Thyroid gland (tissue), 4 donors: ENCODE results near the gene FADD.

ENCODE experiments used
- POLR2A ChIP-seq, 2 donors: fragments of 450-650 bp; IDR thresholded peaks; one replicate each; pipeline ENCODE4 v1.6.1; 2017; ENCODE audit warnings: antibody characterized with exemption in 2 of 2, mild to moderate bottlenecking in 2 of 2, moderate library complexity in 1 of 2
- TF ChIP-seq, protein P1 (sequence below), 6 experiments: fragments of 200-600 bp in 3 of 6; fragments of 450-650 bp in 3 of 6; sonication (generic) in 3 of 6; IDR thresholded peaks; one replicate each; pipeline ENCODE4 v1.5.1; 2016 to 2019; ENCODE audit warnings: antibody characterized with exemption in 6 of 6, mild to moderate bottlenecking in 2 of 6, inconsistent platforms in 1 of 6, moderate library complexity in 1 of 6

DNA sequence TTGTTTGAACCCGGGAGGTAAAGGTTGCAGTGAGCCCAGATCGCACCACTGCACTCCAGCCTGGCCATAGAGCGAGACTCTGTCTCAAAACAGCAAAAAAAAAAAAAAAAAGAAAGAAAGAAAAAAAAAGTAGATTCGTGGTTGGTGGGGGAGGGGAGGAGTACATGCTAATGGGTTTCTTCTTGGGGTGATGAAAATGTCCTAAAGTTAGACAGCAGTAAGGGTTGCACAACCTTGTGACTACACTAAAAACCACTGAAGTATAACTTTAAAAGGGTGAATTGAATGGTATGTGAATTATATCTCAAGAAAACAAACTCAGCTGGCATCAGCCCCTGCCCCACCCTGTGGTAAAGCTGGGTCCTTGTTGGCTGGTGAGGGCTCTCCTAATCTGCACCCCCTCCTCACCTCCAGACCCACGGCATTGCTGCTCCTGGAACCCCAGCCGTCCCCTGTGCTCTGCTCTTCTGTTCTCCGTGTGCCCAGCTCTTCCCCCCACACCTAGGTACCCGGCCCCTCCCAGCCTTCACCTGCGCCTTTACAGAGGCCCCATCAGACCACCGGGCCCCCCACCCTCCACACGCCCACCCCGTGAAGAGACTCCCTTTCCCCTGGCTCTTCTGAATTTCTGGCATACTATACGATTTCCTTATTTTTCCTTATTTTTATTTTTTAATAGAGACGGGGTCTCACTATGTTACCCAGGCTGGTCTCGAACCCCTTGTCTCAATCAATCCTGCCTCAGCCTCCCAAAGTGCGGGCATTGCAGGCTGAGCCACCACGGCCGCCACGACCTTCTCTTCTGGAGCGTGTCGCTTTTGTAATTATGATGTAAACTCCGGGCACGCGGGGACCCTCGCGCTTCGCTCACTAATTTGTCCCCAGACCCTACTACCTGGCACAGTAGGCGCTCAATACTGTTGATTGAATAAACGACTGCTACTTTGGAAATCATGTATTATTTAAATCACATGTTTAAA is 924 bp upstream of the FADD start:
- TF ChIP-seq, protein P1, sequence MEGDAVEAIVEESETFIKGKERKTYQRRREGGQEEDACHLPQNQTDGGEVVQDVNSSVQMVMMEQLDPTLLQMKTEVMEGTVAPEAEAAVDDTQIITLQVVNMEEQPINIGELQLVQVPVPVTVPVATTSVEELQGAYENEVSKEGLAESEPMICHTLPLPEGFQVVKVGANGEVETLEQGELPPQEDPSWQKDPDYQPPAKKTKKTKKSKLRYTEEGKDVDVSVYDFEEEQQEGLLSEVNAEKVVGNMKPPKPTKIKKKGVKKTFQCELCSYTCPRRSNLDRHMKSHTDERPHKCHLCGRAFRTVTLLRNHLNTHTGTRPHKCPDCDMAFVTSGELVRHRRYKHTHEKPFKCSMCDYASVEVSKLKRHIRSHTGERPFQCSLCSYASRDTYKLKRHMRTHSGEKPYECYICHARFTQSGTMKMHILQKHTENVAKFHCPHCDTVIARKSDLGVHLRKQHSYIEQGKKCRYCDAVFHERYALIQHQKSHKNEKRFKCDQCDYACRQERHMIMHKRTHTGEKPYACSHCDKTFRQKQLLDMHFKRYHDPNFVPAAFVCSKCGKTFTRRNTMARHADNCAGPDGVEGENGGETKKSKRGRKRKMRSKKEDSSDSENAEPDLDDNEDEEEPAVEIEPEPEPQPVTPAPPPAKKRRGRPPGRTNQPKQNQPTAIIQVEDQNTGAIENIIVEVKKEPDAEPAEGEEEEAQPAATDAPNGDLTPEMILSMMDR (IDR thresholded peaks at IDR 0.05): no peak
- TF ChIP-seq POLR2A (IDR thresholded peaks at IDR 0.05): no peak
